HepG2 (cell line): ENCODE results near the gene PAQR5. TPM values are rescaled to one million over a fixed set of nuclear protein-coding genes. Genes with fewer than 3 reads are reported as not detected.

Experiments used
- CREB1 ChIP-seq, 2 experiments: fragments of 450-650 bp in 1 of 2; IDR thresholded peaks; 2 replicates each; pipeline ENCODE4 v1.6.1; 2016 to 2017; ENCODE audit warnings: control low read depth in 1 of 2, mild to moderate bottlenecking in 1 of 2, missing compliant biosample characterization in 1 of 2, missing genetic modification characterization in 1 of 2
- FLYWCH1 ChIP-seq: sonication (generic); formaldehyde crosslinking; IDR thresholded peaks from 2 replicates; pipeline ENCODE4 v1.8.1; 2023; ENCODE audit warnings: mild to moderate bottlenecking, missing genetic modification reagents
- FOXO1 ChIP-seq: sonication (generic); formaldehyde crosslinking; IDR thresholded peaks from 2 replicates; pipeline ENCODE4 v1.4.0; 2020; ENCODE audit warnings: missing genetic modification reagents
- KLF11 ChIP-seq: IDR thresholded peaks from 2 replicates; pipeline ENCODE4 v1.6.1; 2016; ENCODE audit warnings: missing compliant biosample characterization
- MBD4 ChIP-seq: IDR thresholded peaks from 2 replicates; pipeline ENCODE4 v1.6.1; 2012; ENCODE audit warnings: low read length, inconsistent platforms, borderline replicate concordance
- MEIS1 ChIP-seq: sonication (generic); formaldehyde crosslinking; IDR thresholded peaks from 2 replicates; pipeline ENCODE4 v1.9.0; 2021; ENCODE audit warnings: mild to moderate bottlenecking, missing genetic modification reagents, moderate library complexity, borderline replicate concordance
- MLLT10 ChIP-seq: sonication (generic); formaldehyde crosslinking; IDR thresholded peaks from 2 replicates; pipeline ENCODE4 v1.4.0; 2020; ENCODE audit warnings: missing genetic modification reagents
- MTA3 ChIP-seq: sonication (generic); formaldehyde crosslinking; IDR thresholded peaks from 2 replicates; pipeline ENCODE4 v1.4.0; 2020; ENCODE audit warnings: missing genetic modification reagents
- MXD4 ChIP-seq: IDR thresholded peaks from 2 replicates; pipeline ENCODE4 v1.6.1; 2016; ENCODE audit warnings: mild to moderate bottlenecking, missing biosample characterization, missing genetic modification reagents
- TAF15 ChIP-seq: fragments of 200-400 bp; formaldehyde crosslinking; IDR thresholded peaks from one replicate; pipeline ENCODE4 v1.6.1; 2018; ENCODE audit warnings: mild to moderate bottlenecking, low read depth, low read length; ENCODE audit not compliant: poor library complexity, severe bottlenecking
- TIGD3 ChIP-seq: sonication (generic); formaldehyde crosslinking; IDR thresholded peaks from 2 replicates; pipeline ENCODE4 v1.5.1; 2020; ENCODE audit warnings: mild to moderate bottlenecking, missing genetic modification reagents, borderline replicate concordance
- ZBTB20 ChIP-seq: sonication (generic); formaldehyde crosslinking; IDR thresholded peaks from 2 replicates; pipeline ENCODE4 v1.8.1; 2023; ENCODE audit warnings: missing genetic modification reagents, low read depth, mild to moderate bottlenecking, borderline replicate concordance
- ZBTB8A ChIP-seq: sonication (generic); formaldehyde crosslinking; IDR thresholded peaks from 2 replicates; pipeline ENCODE4 v1.4.0; 2020; ENCODE audit warnings: mild to moderate bottlenecking, low read depth, missing genetic modification reagents, borderline replicate concordance
- ZHX1 ChIP-seq: sonication (generic); formaldehyde crosslinking; IDR thresholded peaks from 2 replicates; pipeline ENCODE4 v1.8.1; 2022; ENCODE audit warnings: low read depth, mild to moderate bottlenecking, missing genetic modification reagents
- ZMYM2 ChIP-seq: sonication (generic); formaldehyde crosslinking; IDR thresholded peaks from 2 replicates; pipeline ENCODE4 v1.8.0; 2022; ENCODE audit warnings: mild to moderate bottlenecking, missing genetic modification reagents
- ZNF230 ChIP-seq: sonication (generic); formaldehyde crosslinking; IDR thresholded peaks from 2 replicates; pipeline ENCODE4 v1.4.0; 2020; ENCODE audit warnings: mild to moderate bottlenecking, missing genetic modification reagents
- ZNF251 ChIP-seq: sonication (generic); formaldehyde crosslinking; IDR thresholded peaks from 2 replicates; pipeline ENCODE4 v1.9.0; 2021; ENCODE audit warnings: mild to moderate bottlenecking, missing genetic modification reagents
- ZNF382 ChIP-seq: sonication (generic); formaldehyde crosslinking; IDR thresholded peaks from 2 replicates; pipeline ENCODE4 v1.5.0; 2020; ENCODE audit warnings: missing genetic modification reagents, mild to moderate bottlenecking, borderline replicate concordance
- ZNF503 ChIP-seq: sonication (generic); formaldehyde crosslinking; IDR thresholded peaks from 2 replicates; pipeline ENCODE4 v1.4.0; 2020; ENCODE audit warnings: missing genetic modification reagents
- ZNF513 ChIP-seq: sonication (generic); formaldehyde crosslinking; conservative IDR thresholded peaks from 2 replicates; pipeline ENCODE4 v1.5.0; 2020; ENCODE audit warnings: missing genetic modification reagents
- ZNF547 ChIP-seq: sonication (generic); formaldehyde crosslinking; IDR thresholded peaks from 2 replicates; pipeline ENCODE4 v1.5.1; 2020; ENCODE audit warnings: mild to moderate bottlenecking, missing genetic modification reagents
- polyA plus RNA-seq, 8 experiments: library from polyadenylated mRNA; depleted of rRNA in 3 of 8; stranded (reverse) in 7 of 8; unstranded in 1 of 8; fragments of >200 nt; fragmentation: Illumina TruSeq in 4 of 8; extraction: Trizol in 4 of 8; gene quantifications; 2 replicates each; pipeline versions ENCODE4 v1.2.1 to v1.2.3, GENCODE V29; 2011 to 2016; ENCODE audit warnings: low read depth in 4 of 8, missing spikeins in 1 of 8, mixed read lengths in 1 of 8; ENCODE audit not compliant: insufficient read depth in 1 of 8
- total RNA-seq, 5 experiments: library from RNA; depleted of rRNA; stranded (reverse); fragments of >200 nt; fragmentation: Illumina TruSeq; extraction: Trizol; gene quantifications; 2 replicates each; pipeline ENCODE4 v1.2.3, GENCODE V29; 2016; ENCODE audit warnings: low read depth in 1 of 5

Gene PAQR5
- total and polyA plus RNA-seq, 2 of the 13 experiments (the other 11 are each of a cell fraction or from before 2014, with no cell fraction given): 0.53 to 1.3 TPM

- TF ChIP-seq ZNF503 (CRISPR knock-in tag) (0 out of 2 replicates have a peak, but pooled peaks have one; percentile 11), ZBTB8A (CRISPR knock-in tag) (no peak), TAF15 (no peak), MLLT10 (CRISPR knock-in tag) (no peak), ZBTB20 (CRISPR knock-in tag) (peak; percentile 16; the same call in 1 of the 2 replicates), KLF11 (CRISPR knock-in tag) (no peak), TIGD3 (CRISPR knock-in tag) (no peak), ZNF251 (CRISPR knock-in tag) (no peak), CREB1 (IDR thresholded peaks at IDR 0.05) (0 out of 2 replicates have a peak, but pooled peaks have one; percentile 0), CREB1 (CRISPR knock-in tag; IDR thresholded peaks at IDR 0.05) (peak; percentile 66), MXD4 (CRISPR knock-in tag) (no peak), ZNF513 (CRISPR knock-in tag) (no peak), ZMYM2 (CRISPR knock-in tag) (no peak), ZHX1 (CRISPR knock-in tag) (no peak), ZNF547 (CRISPR knock-in tag) (no peak), MEIS1 (CRISPR knock-in tag) (no peak; the same call in 1 of the 2 replicates), FOXO1 (CRISPR knock-in tag) (no peak), ZNF382 (CRISPR knock-in tag) (no peak), ZNF230 (CRISPR knock-in tag) (peak; percentile 58; the same call in 1 of the 2 replicates), FLYWCH1 (no peak), MBD4 (no peak), MTA3 (CRISPR knock-in tag) (no peak)
Measured at GRCh38 chr15:69451951-69452691, 153.4 kb downstream of the PAQR5 start (continued).
